Activated T-helper 17 cell treated with anti-CD3 and anti-CD28 coated beads, Interleukin-2, amount 50 U/mL, for 72 hours (primary cell): ENCODE measurements around the gene TCF15. TPM values are rescaled to one million over a fixed set of nuclear protein-coding genes. Genes with fewer than 3 reads are reported as not detected.
A peak's percentile ranks its signal among the peaks of the same experiment; 100 is the strongest.

Source experiments
- ATAC-seq: fragments of 150-1000 bp; cut with Tn5 transposase; replicated peaks from 2 replicates; pipeline ENCODE4 v1.10.0; 2021; ENCODE audit warnings: mild to moderate bottlenecking, moderate library complexity
- H3K27ac Mint-ChIP-seq: one replicate; pipeline ENCODE4 v1.8.0; 2022; ENCODE audit warnings: mixed read lengths
- H3K27me3 Mint-ChIP-seq: one replicate; pipeline ENCODE4 v1.8.0; 2022; ENCODE audit warnings: mixed read lengths
- H3K36me3 Mint-ChIP-seq: one replicate; pipeline ENCODE4 v1.8.0; 2022; ENCODE audit warnings: low read depth, mild to moderate bottlenecking, mixed read lengths
- H3K4me1 Mint-ChIP-seq: one replicate; pipeline ENCODE4 v1.8.0; 2022; ENCODE audit warnings: mixed read lengths
- H3K4me3 Mint-ChIP-seq: one replicate; pipeline ENCODE4 v1.8.0; 2022; ENCODE audit warnings: mild to moderate bottlenecking, mixed read lengths
- H3K9me3 Mint-ChIP-seq: one replicate; pipeline ENCODE4 v1.8.0; 2022; ENCODE audit warnings: mixed read lengths
- total RNA-seq, 2 donors: library from RNA; stranded (reverse); gene quantifications; one replicate each; pipeline ENCODE4 v1.2.3, GENCODE V29; 2022

Gene TCF15
- total RNA-seq: not detected

- ATAC-seq: peak; percentile 40
These were observed at the start of gene TCF15 for GRCh38 chr20:610130-611046. Gene TCF15 (minus strand): TSS chr20:610309. CDS start chr20:610237, 72 bp downstream.

GRCh38 chr20:658731-659291 lies 48.7 kb upstream of the TCF15 start:
- H3K4me1 Mint-ChIP-seq: peaks cover 11% of the 10 kb centered on the region
- H3K27ac Mint-ChIP-seq: no peak overlapping the region
- no peaks in the 10 kb centered on the region for H3K9me3 Mint-ChIP-seq
- peaks cover 6% of the 10 kb centered on the region for H3K36me3 Mint-ChIP-seq
- ATAC-seq: no peak
- no peak overlapping the region for H3K4me3 Mint-ChIP-seq
- H3K27me3 Mint-ChIP-seq: peaks cover 27% of the 10 kb centered on the region

More at GRCh38 chr20:610130-611046, at the start of gene TCF15:
- H3K4me1 Mint-ChIP-seq: no peaks in the 10 kb centered on the region
- peaks cover 44% of the 10 kb centered on the region for H3K27me3 Mint-ChIP-seq
- no peak within 1 kb of the TSS for H3K27ac Mint-ChIP-seq
- no peaks in the 10 kb centered on the region for H3K9me3 Mint-ChIP-seq
- no peaks in the 10 kb centered on the region for H3K36me3 Mint-ChIP-seq
- no peak within 1 kb of the TSS for H3K4me3 Mint-ChIP-seq

- H3K9me3 Mint-ChIP-seq: no peaks in the 10 kb centered on the region
- peaks cover 11% of the 10 kb centered on the region for H3K4me1 Mint-ChIP-seq
- peaks cover 6% of the 10 kb centered on the region for H3K36me3 Mint-ChIP-seq
- ATAC-seq: no peak
- H3K27ac Mint-ChIP-seq: no peak overlapping the region
- peaks cover 26% of the 10 kb centered on the region for H3K27me3 Mint-ChIP-seq
- H3K4me3 Mint-ChIP-seq: no peak overlapping the region
These were observed 48.1 kb upstream of the TCF15 start for GRCh38 chr20:658202-658601.

GRCh38 chr20:655726-656624 lies 45.9 kb upstream of the TCF15 start:
- Mint-ChIP-seq H3K9me3 (no peaks in the 10 kb centered on the region), H3K27me3 (peaks cover 8% of the 10 kb centered on the region), H3K4me3 (peak overlapping the region; percentile 24), H3K36me3 (no peaks in the 10 kb centered on the region), H3K4me1 (peaks cover 18% of the 10 kb centered on the region), H3K27ac (no peak overlapping the region)
- ATAC-seq: no peak

- Mint-ChIP-seq H3K36me3 (peaks cover 16% of the 10 kb centered on the region), H3K4me3 (peak overlapping the region; percentile 75), H3K27me3 (peaks cover 4% of the 10 kb centered on the region), H3K4me1 (peaks cover 22% of the 10 kb centered on the region), H3K9me3 (no peaks in the 10 kb centered on the region), H3K27ac (no peak overlapping the region)
- ATAC-seq: no peak
These were observed 44.3 kb upstream of the TCF15 start for GRCh38 chr20:654417-654750.

- Mint-ChIP-seq H3K4me3 (peak overlapping the region; percentile 75), H3K36me3 (peaks cover 22% of the 10 kb centered on the region), H3K9me3 (no peaks in the 10 kb centered on the region), H3K4me1 (peaks cover 22% of the 10 kb centered on the region), H3K27ac (peak overlapping the region; percentile 71), H3K27me3 (peaks cover 4% of the 10 kb centered on the region)
- peak; percentile 0 for ATAC-seq
These were observed 43.7 kb upstream of the TCF15 start for GRCh38 chr20:653590-654416.

GRCh38 chr20:653110-653589 lies 43.0 kb upstream of the TCF15 start, which contains the start of gene SRXN1:
Gene SRXN1 (minus strand): TSS chr20:653200. CDS start chr20:653185, 15 bp downstream.
- peak within 1 kb of the TSS; percentile 73 for H3K27ac Mint-ChIP-seq
- peak; percentile 95 for ATAC-seq
- peaks cover 22% of the 10 kb centered on the region for H3K4me1 Mint-ChIP-seq
- H3K36me3 Mint-ChIP-seq: peaks cover 28% of the 10 kb centered on the region
- peak within 1 kb of the TSS; percentile 90 for H3K4me3 Mint-ChIP-seq
- no peaks in the 10 kb centered on the region for H3K27me3 Mint-ChIP-seq
- H3K9me3 Mint-ChIP-seq: no peaks in the 10 kb centered on the region

- peak overlapping the region; percentile 90 for H3K4me3 Mint-ChIP-seq
- H3K36me3 Mint-ChIP-seq: peaks cover 33% of the 10 kb centered on the region
- H3K9me3 Mint-ChIP-seq: no peaks in the 10 kb centered on the region
- peaks cover 22% of the 10 kb centered on the region for H3K4me1 Mint-ChIP-seq
- H3K27ac Mint-ChIP-seq: peak overlapping the region; percentile 73
- no peaks in the 10 kb centered on the region for H3K27me3 Mint-ChIP-seq
- peak; percentile 29 for ATAC-seq
These were observed 42.6 kb upstream of the TCF15 start for GRCh38 chr20:652615-653109.

- Mint-ChIP-seq H3K27ac (peak overlapping the region; percentile 73), H3K9me3 (no peaks in the 10 kb centered on the region), H3K27me3 (no peaks in the 10 kb centered on the region), H3K4me1 (peaks cover 22% of the 10 kb centered on the region), H3K36me3 (peaks cover 40% of the 10 kb centered on the region), H3K4me3 (peak overlapping the region; percentile 90)
- ATAC-seq: peak; percentile 31
These were observed 41.9 kb upstream of the TCF15 start for GRCh38 chr20:651713-652614.

- peak overlapping the region; percentile 90 for H3K4me3 Mint-ChIP-seq
- peaks cover 44% of the 10 kb centered on the region for H3K36me3 Mint-ChIP-seq
- peaks cover 22% of the 10 kb centered on the region for H3K4me1 Mint-ChIP-seq
- peak overlapping the region; percentile 73 for H3K27ac Mint-ChIP-seq
- H3K27me3 Mint-ChIP-seq: no peaks in the 10 kb centered on the region
- no peaks in the 10 kb centered on the region for H3K9me3 Mint-ChIP-seq
- no peak for ATAC-seq
These were observed 40.8 kb upstream of the TCF15 start for GRCh38 chr20:650954-651353.

- H3K27me3 Mint-ChIP-seq: no peaks in the 10 kb centered on the region
- no peak for ATAC-seq
- H3K4me1 Mint-ChIP-seq: peaks cover 22% of the 10 kb centered on the region
- no peaks in the 10 kb centered on the region for H3K9me3 Mint-ChIP-seq
- H3K4me3 Mint-ChIP-seq: peak overlapping the region; percentile 90
- H3K27ac Mint-ChIP-seq: peak overlapping the region; percentile 13
- peaks cover 44% of the 10 kb centered on the region for H3K36me3 Mint-ChIP-seq
These were observed 40.2 kb upstream of the TCF15 start for GRCh38 chr20:650281-650680.

- Mint-ChIP-seq H3K27ac (no peak overlapping the region), H3K36me3 (peaks cover 44% of the 10 kb centered on the region)
These were observed 37.4 kb upstream of the TCF15 start for GRCh38 chr20:647479-648019.

More at GRCh38 chr20:647479-648019, 37.4 kb upstream of the TCF15 start:
- Mint-ChIP-seq H3K4me3 (no peak overlapping the region), H3K4me1 (peaks cover 16% of the 10 kb centered on the region), H3K9me3 (no peaks in the 10 kb centered on the region), H3K27me3 (peaks cover 10% of the 10 kb centered on the region)
- no peak for ATAC-seq
